ENCODE measurements around the gene IFNA7.
"Not testable (repeated sequence)": the region's sequence is repeated elsewhere in the genome, so short reads cannot be mapped to it uniquely, and the experiment has no call there.

IFNA7 gene

DNA sequence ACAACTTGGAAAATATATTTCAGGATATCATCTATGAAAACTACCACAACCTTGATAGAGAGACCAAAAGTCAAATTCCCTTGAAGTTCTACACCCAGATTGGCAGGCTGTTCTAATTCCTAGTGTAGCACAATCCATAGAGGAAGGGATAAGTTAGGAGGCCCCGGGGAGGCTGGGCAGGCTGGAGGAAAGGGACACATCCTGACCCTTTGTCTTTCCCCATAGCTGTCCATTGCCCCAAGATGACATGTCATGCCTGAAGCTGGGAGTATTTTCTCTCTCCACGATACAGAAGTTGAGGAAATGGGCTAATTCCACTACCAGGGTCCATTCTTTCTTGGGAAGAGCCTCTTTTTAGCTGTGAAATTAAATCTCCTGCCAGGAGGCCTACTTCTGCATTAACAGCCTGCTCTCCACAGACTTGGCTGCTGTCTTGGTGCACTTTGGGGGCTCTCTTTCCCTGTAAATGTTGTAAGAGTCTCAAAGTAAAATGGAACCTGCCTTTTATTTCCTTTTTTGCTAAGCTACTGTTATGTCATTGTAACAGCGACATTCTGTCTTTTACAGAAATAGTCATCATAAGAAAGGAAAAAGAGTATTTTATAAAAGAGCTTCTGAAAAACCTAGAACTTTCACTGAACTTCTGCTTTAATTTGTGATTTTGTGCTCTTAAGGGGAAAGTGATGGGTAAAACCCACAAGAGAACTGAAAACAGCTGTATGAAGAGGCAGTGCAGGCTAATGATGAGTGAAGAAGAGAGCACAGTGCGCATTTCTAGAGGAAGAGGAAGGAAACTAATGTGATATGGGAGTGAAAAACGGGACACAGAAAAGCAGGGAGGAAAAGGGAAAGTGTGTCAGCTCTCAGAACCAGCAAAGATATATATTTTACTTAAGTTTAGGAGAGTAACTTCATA, 11.7 kb upstream of the IFNA7 start:
- not testable (repeated sequence) for H3K9ac ChIP-seq (ENCODE audit: low read length); H3F3A ChIP-seq (ENCODE audit: insufficient read depth, low read length); H3K4me3 ChIP-seq (ENCODE audit: low read depth, low read length, poor library complexity, severe bottlenecking); H3K36me3 ChIP-seq (ENCODE audit: insufficient read depth, low read length); H3K4me1 ChIP-seq (ENCODE audit: insufficient read depth, low read length, severe bottlenecking); H3K9me3 ChIP-seq (ENCODE audit: low read length); H2AFZ ChIP-seq (ENCODE audit: low read length); H4K20me1 ChIP-seq (ENCODE audit: insufficient read depth, low read length); H3K27ac ChIP-seq (ENCODE audit: low read depth, low read length, poor library complexity, severe bottlenecking); H3K79me2 ChIP-seq (ENCODE audit: insufficient read depth, low read length); H3K27me3 ChIP-seq (ENCODE audit: insufficient read depth, low read length); H3K9me2 ChIP-seq (ENCODE audit: low read depth, low read length); H3K4me2 ChIP-seq (ENCODE audit: low read length)
- TF ChIP-seq, protein P1, sequence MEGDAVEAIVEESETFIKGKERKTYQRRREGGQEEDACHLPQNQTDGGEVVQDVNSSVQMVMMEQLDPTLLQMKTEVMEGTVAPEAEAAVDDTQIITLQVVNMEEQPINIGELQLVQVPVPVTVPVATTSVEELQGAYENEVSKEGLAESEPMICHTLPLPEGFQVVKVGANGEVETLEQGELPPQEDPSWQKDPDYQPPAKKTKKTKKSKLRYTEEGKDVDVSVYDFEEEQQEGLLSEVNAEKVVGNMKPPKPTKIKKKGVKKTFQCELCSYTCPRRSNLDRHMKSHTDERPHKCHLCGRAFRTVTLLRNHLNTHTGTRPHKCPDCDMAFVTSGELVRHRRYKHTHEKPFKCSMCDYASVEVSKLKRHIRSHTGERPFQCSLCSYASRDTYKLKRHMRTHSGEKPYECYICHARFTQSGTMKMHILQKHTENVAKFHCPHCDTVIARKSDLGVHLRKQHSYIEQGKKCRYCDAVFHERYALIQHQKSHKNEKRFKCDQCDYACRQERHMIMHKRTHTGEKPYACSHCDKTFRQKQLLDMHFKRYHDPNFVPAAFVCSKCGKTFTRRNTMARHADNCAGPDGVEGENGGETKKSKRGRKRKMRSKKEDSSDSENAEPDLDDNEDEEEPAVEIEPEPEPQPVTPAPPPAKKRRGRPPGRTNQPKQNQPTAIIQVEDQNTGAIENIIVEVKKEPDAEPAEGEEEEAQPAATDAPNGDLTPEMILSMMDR (IDR thresholded peaks at IDR 0.05; ENCODE audit: low read length): peak; percentile 60

- not testable (repeated sequence) for H4K20me1 ChIP-seq (ENCODE audit: insufficient read depth, low read length); H3F3A ChIP-seq (ENCODE audit: insufficient read depth, low read length); H3K9ac ChIP-seq (ENCODE audit: low read length); H3K9me3 ChIP-seq (ENCODE audit: low read length); H3K27ac ChIP-seq (ENCODE audit: low read depth, low read length, poor library complexity, severe bottlenecking); H3K79me2 ChIP-seq (ENCODE audit: insufficient read depth, low read length); H3K4me1 ChIP-seq (ENCODE audit: insufficient read depth, low read length, severe bottlenecking); H3K9me2 ChIP-seq (ENCODE audit: low read depth, low read length); H3K4me3 ChIP-seq (ENCODE audit: low read depth, low read length, poor library complexity, severe bottlenecking); H3K36me3 ChIP-seq (ENCODE audit: insufficient read depth, low read length); H3K27me3 ChIP-seq (ENCODE audit: insufficient read depth, low read length); H3K4me2 ChIP-seq (ENCODE audit: low read length); H2AFZ ChIP-seq (ENCODE audit: low read length)
Observed at GRCh38 chr9:21212160-21212559, 10.2 kb upstream of the IFNA7 start.

DNA sequence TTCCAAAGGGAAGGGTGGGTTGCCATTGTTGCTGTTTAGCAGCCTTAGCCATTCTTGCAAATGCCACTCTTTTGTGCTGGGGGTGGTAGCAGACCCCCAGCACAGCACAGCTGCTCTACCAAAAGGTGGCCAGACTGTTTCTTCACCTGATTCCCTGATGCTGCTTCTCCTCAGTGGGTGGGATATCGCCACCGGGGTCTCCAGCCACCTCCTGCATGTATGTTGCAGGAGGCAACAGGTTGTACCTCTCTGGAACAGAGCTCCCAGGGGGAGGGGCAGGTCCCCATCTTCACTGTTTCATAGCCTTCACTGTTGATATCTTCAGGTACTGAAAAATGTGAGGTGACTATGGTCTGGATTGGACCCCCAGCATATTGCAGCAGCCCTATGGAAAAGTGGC, 8.8 kb upstream of the IFNA7 start:
- not testable (repeated sequence) for H3K4me2 ChIP-seq (ENCODE audit: low read length)

GRCh38 chr9:21210311-21210710, 8.3 kb upstream of the IFNA7 start:
- Histone ChIP-seq H3K9ac (ENCODE audit: low read length) (no peak overlapping the region), H3K27ac (ENCODE audit: low read depth, low read length, poor library complexity, severe bottlenecking) (no peak overlapping the region), H3K27me3 (ENCODE audit: insufficient read depth, low read length) (no peaks in the 10 kb centered on the region), H2AFZ (ENCODE audit: low read length) (no peak overlapping the region), H3K79me2 (ENCODE audit: insufficient read depth, low read length) (no peaks in the 10 kb centered on the region), H3F3A (ENCODE audit: insufficient read depth, low read length) (no peaks in the 10 kb centered on the region), H3K9me2 (ENCODE audit: low read depth, low read length) (no peaks in the 10 kb centered on the region), H3K36me3 (ENCODE audit: insufficient read depth, low read length) (no peaks in the 10 kb centered on the region), H4K20me1 (ENCODE audit: insufficient read depth, low read length) (no peaks in the 10 kb centered on the region), H3K4me2 (ENCODE audit: low read length) (no peak overlapping the region), H3K9me3 (ENCODE audit: low read length) (no peaks in the 10 kb centered on the region), H3K4me1 (ENCODE audit: insufficient read depth, low read length, severe bottlenecking) (no peaks in the 10 kb centered on the region), H3K4me3 (ENCODE audit: low read depth, low read length, poor library complexity, severe bottlenecking) (no peak overlapping the region)
- TF ChIP-seq, protein P1 (IDR thresholded peaks at IDR 0.05; ENCODE audit: low read length): no peak
- no peak for TF ChIP-seq EZH2 (IDR thresholded peaks at IDR 0.05; ENCODE audit: borderline replicate concordance, low read length)

More for the DNA sequence above, 8.8 kb upstream of the IFNA7 start:
- H3K9ac ChIP-seq (ENCODE audit: low read length); H4K20me1 ChIP-seq (ENCODE audit: insufficient read depth, low read length); H3K27me3 ChIP-seq (ENCODE audit: insufficient read depth, low read length); H3K36me3 ChIP-seq (ENCODE audit: insufficient read depth, low read length); H3K9me2 ChIP-seq (ENCODE audit: low read depth, low read length); H3K4me3 ChIP-seq (ENCODE audit: low read depth, low read length, poor library complexity, severe bottlenecking); H3F3A ChIP-seq (ENCODE audit: insufficient read depth, low read length); H3K9me3 ChIP-seq (ENCODE audit: low read length); H2AFZ ChIP-seq (ENCODE audit: low read length); H3K4me1 ChIP-seq (ENCODE audit: insufficient read depth, low read length, severe bottlenecking); H3K79me2 ChIP-seq (ENCODE audit: insufficient read depth, low read length); H3K27ac ChIP-seq (ENCODE audit: low read depth, low read length, poor library complexity, severe bottlenecking): not testable (repeated sequence)

DNA sequence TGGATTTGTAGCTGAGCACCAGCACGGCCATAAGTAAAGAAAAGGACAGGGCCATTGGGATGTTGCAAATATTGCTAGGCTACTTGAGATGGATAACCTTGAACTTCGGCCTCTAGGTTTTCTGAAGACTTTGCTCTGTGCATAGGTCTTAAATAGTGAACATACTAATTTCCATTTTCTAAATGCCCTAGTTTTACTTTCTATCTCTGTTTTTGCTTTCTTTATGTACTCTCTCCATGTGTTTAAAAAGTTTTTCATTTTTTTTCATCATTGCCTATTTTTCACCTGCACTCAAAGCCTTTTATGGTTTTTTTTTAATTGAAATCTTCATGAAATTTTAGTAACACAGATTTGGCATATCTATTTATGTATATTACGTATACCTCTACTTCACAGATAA, 5.0 kb upstream of the IFNA7 start, which contains the start of gene IFNA10:
Gene IFNA10 (minus strand): TSS at position 101 of the 400 bp plus-strand sequence. CDS start 46 bp downstream, at position 55.
- H3K9ac ChIP-seq (ENCODE audit: low read length): not testable (repeated sequence)

More for the DNA sequence above, 5.0 kb upstream of the IFNA7 start, which contains the start of gene IFNA10:
- H4K20me1 ChIP-seq (ENCODE audit: insufficient read depth, low read length); H3K36me3 ChIP-seq (ENCODE audit: insufficient read depth, low read length); H3K27ac ChIP-seq (ENCODE audit: low read depth, low read length, poor library complexity, severe bottlenecking); H3K79me2 ChIP-seq (ENCODE audit: insufficient read depth, low read length); H3K9me2 ChIP-seq (ENCODE audit: low read depth, low read length); H2AFZ ChIP-seq (ENCODE audit: low read length); H3K4me3 ChIP-seq (ENCODE audit: low read depth, low read length, poor library complexity, severe bottlenecking); H3K4me2 ChIP-seq (ENCODE audit: low read length); H3K9me3 ChIP-seq (ENCODE audit: low read length); H3K4me1 ChIP-seq (ENCODE audit: insufficient read depth, low read length, severe bottlenecking); H3F3A ChIP-seq (ENCODE audit: insufficient read depth, low read length); H3K27me3 ChIP-seq (ENCODE audit: insufficient read depth, low read length): not testable (repeated sequence)

Measured in OCI-LY1 (cell line).